IPS DF 6.9 (cell line): ENCODE results near the gene FAM50A.

Source experiments
- DNase-seq: peaks from one replicate; pipeline ENCODE4 v3.0.0-alpha.2; 2013; ENCODE audit warnings: low read depth, low spot score
- H3K27ac ChIP-seq: one replicate; pipeline ENCODE4 v1.5.1; 2013; ENCODE audit warnings: low read length, control low read depth
- H3K27me3 ChIP-seq: 2 replicates; pipeline ENCODE4 v1.6.1; 2013; ENCODE audit warnings: mild to moderate bottlenecking, low read length; ENCODE audit not compliant: control insufficient read depth, insufficient read depth
- H3K36me3 ChIP-seq: 2 replicates; pipeline ENCODE4 v1.6.1; 2013; ENCODE audit warnings: low read length; ENCODE audit not compliant: control insufficient read depth, insufficient read depth
- H3K4me1 ChIP-seq: 2 replicates; pipeline ENCODE4 v1.6.1; 2013; ENCODE audit warnings: low read length; ENCODE audit not compliant: control insufficient read depth, insufficient read depth
- H3K4me3 ChIP-seq: 2 replicates; pipeline ENCODE4 v1.5.1; 2013; ENCODE audit warnings: mild to moderate bottlenecking, low read length
- H3K9me3 ChIP-seq: 2 replicates; pipeline ENCODE4 v1.6.1; 2013; ENCODE audit warnings: low read length, inconsistent platforms; ENCODE audit not compliant: control insufficient read depth, insufficient read depth
- WGBS: extraction: QIAGEN DNeasy Blood & Tissue Kit; methylation state at CpG from one replicate; pipeline ENCODE4 v1.1.7; 2013; ENCODE audit warnings: mixed read lengths, missing lambda C conversion rate; ENCODE audit not compliant: insufficient read length, insufficient coverage; 5-methylcytosine and 5-hydroxymethylcytosine counted together

The FAM50A gene

DNA sequence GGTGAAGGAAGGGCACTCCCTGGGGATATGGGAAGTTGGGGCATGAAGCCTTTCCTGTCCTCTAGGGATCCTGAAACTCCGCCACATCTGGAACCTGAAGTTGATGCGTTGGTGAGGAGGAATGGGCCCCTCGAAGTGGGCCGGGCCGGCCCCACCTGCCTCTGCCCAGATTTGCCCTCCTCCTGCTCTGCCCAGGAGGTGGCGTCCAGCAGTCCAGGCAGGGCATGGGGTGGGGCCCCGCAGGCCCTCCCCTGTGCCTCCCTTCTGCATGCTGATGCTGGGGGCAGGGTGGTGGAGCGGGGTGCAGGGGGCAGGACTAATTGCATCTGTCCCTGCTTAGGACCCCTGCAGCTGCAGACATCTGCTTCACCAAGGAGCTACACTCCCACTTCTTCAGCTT lies 30.8 kb upstream of the FAM50A start:
- H3K27me3 ChIP-seq: no peaks in the 10 kb centered on the region
- H3K4me3 ChIP-seq: no peak overlapping the region
- no peaks in the 10 kb centered on the region for H3K9me3 ChIP-seq
- no peak overlapping the region for H3K27ac ChIP-seq
- DNase-seq: no peak
- peaks cover 3% of the 10 kb centered on the region; the same call in 1 of the 2 replicates for H3K36me3 ChIP-seq
- H3K4me1 ChIP-seq: 0 out of 2 replicates have a peak, but pooled peaks cover 1% of the 10 kb centered on the region
- WGBS: no CpG with 5 or more reads among the region's 8 CpGs

DNA sequence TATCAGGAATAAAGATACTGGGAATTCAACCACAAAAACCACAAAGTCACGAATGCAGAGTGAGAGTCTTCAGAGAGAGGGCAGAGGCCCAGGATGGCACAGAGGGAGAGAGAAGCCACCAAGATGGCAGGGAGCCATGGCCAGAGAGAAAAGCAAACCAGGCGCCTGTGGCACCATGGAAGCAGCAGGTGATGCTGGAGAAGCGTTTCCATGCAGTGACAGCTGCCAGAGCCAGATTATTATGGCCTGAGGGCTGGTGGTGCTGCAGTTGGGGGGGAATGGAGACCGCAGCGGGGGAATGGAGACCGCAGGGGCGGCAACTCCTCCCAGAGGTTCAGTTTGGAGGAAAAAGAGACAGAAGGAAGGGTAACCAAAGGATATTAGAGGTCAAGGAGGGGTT lies 26.8 kb upstream of the FAM50A start:
- DNase-seq: no peak
- Histone ChIP-seq H3K9me3 (no peaks in the 10 kb centered on the region), H3K36me3 (peaks cover 3% of the 10 kb centered on the region; the same call in 1 of the 2 replicates), H3K4me3 (no peak overlapping the region), H3K27me3 (no peaks in the 10 kb centered on the region), H3K27ac (no peak overlapping the region), H3K4me1 (no peaks in the 10 kb centered on the region; the same call in 1 of the 2 replicates)
- no CpG with 5 or more reads among the region's 7 CpGs for WGBS

DNA sequence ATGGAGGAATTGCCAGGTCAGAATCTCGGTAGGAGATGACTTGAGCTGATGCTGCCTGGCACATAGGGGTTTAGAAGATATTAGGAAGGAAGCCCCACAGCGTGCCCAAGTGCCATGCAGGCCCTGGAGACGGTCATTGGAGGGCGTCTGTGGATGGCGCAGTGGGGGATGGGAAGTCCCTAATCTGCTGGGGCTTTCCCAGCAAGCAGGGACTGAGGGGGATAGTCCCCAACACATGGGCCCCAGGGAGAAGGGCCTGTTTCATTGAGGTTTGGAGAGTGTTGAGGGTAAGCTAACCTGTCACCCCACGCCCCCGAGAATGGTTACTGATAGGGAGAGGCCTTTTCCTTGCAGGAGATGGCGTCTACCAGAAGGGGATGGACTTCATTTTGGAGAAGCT lies 24.8 kb upstream of the FAM50A start:
- no peak for DNase-seq
- no peak overlapping the region for H3K27ac ChIP-seq
- no CpG with 5 or more reads among the region's 8 CpGs for WGBS
- no peaks in the 10 kb centered on the region for H3K36me3 ChIP-seq
- no peaks in the 10 kb centered on the region for H3K27me3 ChIP-seq
- H3K4me3 ChIP-seq: no peak overlapping the region
- H3K4me1 ChIP-seq: no peaks in the 10 kb centered on the region; the same call in 1 of the 2 replicates
- H3K9me3 ChIP-seq: no peaks in the 10 kb centered on the region

DNA sequence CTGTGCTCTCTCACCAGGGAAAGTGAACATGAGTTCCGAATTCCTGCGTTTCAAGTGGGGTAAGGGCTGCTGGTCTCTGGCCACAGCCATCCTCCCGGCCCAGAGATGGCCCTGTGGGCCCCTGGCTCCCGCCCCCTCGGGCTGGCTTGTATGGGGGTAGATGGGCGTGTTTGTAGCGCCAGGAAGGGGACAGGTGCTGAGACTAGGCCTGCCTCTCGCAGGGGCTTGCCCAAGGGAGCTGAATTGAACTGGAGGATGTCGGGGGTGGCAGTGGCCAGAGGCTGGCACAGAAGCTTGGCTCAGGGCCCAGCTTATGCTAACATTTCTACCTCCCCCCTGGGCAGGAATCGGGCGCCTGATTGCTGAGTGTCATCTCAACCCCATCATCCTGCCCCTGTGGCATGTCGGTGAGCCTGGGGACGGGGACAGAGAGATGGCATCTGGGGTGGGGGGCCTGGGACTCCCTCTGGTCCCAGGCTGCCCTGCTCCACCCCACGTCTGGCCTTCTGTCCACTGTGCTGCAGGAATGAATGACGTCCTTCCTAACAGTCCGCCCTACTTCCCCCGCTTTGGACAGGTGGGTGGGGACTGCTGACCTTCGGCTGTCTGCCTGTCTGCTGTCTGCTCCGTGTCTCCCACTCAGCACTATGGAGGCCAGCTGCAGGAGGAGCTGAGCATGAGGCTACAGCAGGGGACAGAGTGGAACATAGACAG lies 24.1 kb upstream of the FAM50A start:
- no peak overlapping the region for H3K27ac ChIP-seq
- no peaks in the 10 kb centered on the region for H3K36me3 ChIP-seq
- no peak overlapping the region for H3K4me3 ChIP-seq
- DNase-seq: no peak
- no peaks in the 10 kb centered on the region for H3K9me3 ChIP-seq
- WGBS: no CpG with 5 or more reads among the region's 19 CpGs
- H3K4me1 ChIP-seq: no peaks in the 10 kb centered on the region; the same call in 1 of the 2 replicates
- no peaks in the 10 kb centered on the region for H3K27me3 ChIP-seq

DNA sequence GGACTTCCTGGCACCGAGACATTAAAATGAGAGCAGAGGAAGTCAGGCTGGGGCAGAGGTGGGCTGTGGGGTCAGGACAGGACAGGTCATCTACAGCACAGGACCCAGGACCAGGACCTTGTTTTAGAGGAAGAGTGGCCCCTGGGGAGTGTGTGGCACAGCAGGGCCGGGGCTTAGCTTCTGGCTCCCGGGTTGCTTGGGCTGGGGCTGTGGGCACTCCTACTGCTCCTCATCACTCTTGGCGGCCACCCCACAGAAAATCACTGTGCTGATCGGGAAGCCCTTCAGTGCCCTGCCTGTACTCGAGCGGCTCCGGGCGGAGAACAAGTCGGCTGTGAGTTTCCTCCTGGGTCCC lies 23.6 kb upstream of the FAM50A start:
- Histone ChIP-seq H3K9me3 (no peaks in the 10 kb centered on the region), H3K4me1 (no peaks in the 10 kb centered on the region; the same call in 1 of the 2 replicates), H3K27me3 (no peaks in the 10 kb centered on the region), H3K4me3 (no peak overlapping the region), H3K36me3 (no peaks in the 10 kb centered on the region), H3K27ac (no peak overlapping the region)
- WGBS: no CpG with 5 or more reads among the region's 10 CpGs
- DNase-seq: no peak

DNA sequence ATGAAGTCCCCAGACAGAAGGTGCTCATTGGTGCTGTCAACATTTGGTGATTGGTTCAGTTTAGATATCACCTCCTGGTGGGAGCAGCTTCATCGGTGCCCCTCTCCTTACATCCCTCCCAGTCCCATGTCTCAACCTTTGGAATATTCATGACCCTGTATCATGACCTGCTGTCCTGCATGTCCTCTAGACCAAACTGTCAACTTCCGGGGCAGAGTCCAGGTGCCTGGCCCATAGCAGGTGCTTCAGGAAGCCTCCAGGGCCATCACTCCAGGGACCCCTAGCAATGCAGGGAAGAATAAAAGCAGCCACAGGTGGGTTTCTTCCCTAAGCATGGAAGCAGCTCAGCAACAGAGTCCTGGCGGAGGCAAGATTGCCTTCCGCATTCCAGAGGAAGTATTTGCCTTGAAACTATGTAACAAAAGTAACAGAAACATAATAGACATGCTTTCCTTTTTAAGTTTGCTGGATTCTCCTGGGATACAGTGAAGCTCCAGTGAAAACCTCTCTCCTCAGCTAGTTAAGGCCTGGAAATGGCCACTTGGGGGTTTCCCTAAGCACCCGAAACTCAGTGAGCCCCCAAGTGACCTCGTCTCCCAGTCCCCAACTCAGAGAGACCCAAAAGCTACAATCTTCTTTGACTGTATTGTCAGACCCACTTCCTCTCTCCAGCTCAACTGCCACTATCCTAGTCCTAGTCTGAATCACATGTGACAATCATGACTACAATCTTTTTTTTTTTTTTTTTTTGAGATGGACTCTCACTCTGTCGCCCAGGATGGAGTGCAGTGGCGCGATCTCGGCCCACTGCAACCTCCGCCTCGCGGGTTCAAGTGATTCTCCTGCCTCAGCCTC lies 16.8 kb upstream of the FAM50A start:
- Histone ChIP-seq H3K27me3 (no peaks in the 10 kb centered on the region), H3K27ac (no peak overlapping the region), H3K36me3 (no peaks in the 10 kb centered on the region), H3K9me3 (no peaks in the 10 kb centered on the region), H3K4me1 (no peaks in the 10 kb centered on the region), H3K4me3 (no peak overlapping the region)
- WGBS: no CpG with 5 or more reads among the region's 13 CpGs
- DNase-seq: no peak

DNA sequence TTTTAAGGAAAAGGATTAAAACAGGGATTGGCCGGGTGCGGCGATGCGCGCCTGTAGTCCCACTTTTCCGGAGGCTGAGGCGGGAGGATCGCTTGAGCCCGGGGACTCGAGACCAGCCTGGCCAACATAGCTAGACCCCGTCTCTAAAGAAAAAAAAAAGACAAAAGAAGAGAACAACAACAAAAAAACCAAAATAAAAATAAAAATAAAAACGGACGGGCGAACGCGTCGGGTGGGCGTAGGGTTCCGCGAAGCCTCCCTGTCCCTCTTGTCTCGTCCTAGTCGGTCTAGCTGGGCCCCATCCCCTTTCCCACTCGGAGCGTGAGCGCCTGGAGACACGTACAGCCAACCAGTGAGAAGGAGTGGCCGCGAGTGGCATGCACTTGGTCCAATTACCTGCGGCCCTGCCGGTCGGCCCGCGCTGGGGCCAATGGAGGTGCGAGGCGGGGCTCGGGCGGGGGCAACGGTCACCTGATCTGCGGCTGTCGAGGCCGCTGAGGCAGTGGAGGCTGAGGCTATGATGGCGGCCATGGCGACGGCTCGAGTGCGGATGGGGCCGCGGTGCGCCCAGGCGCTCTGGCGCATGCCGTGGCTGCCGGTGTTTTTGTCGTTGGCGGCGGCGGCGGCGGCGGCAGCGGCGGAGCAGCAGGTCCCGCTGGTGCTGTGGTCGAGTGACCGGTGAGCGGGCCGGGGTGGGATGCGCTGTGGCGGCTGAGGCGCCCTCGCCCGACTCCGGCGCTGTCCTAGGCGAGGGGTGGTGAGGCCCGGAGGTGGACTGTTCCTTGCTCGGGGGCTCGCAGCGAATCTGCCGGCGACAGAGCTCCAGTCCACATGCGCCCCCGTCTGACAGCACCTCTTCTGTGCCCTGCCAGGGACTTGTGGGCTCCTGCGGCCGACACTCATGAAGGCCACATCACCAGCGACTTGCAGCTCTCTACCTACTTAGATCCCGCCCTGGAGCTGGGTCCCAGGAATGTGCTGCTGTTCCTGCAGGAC lies 15.5 kb upstream of the FAM50A start, which contains the start of gene ATP6AP1:
Gene ATP6AP1, plus strand, starts transcription at position 502 of the 996 bp plus-strand sequence. Its CDS starts 16 bp downstream, at position 518.
- no CpG with 5 or more reads among the region's 87 CpGs for WGBS
- Histone ChIP-seq H3K36me3 (peaks cover 4% of the 10 kb centered on the region), H3K27me3 (no peaks in the 10 kb centered on the region), H3K9me3 (no peaks in the 10 kb centered on the region), H3K4me1 (no peaks in the 10 kb centered on the region), H3K27ac (no peak within 1 kb of the TSS), H3K4me3 (peak within 1 kb of the TSS; percentile 85)
- no peak for DNase-seq

DNA sequence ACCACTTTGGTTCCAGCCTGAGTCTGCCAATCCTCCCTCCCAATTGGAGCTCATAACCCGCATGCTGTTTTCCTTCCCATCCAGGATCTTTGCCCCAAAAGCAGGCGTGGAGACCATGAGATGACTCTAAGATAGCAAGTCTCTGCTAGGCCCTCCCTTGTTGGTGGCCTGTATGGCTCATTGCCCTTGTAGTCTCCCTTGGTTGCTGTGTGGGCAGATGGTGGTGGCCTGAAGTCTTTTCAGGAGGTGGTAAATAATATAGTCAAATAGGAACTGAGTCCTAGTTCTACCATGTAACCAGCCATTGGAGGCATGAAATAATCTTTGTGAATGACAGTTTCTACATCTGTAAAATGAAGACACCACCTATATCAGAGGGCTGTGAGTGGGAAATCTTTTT lies 14.2 kb upstream of the FAM50A start:
- peaks cover 9% of the 10 kb centered on the region for H3K36me3 ChIP-seq
- no peaks in the 10 kb centered on the region for H3K4me1 ChIP-seq
- no peak overlapping the region for H3K27ac ChIP-seq
- DNase-seq: no peak
- H3K4me3 ChIP-seq: no peak overlapping the region
- no peaks in the 10 kb centered on the region for H3K27me3 ChIP-seq
- H3K9me3 ChIP-seq: no peaks in the 10 kb centered on the region
- WGBS: no CpG with 5 or more reads among the region's 2 CpGs

DNA sequence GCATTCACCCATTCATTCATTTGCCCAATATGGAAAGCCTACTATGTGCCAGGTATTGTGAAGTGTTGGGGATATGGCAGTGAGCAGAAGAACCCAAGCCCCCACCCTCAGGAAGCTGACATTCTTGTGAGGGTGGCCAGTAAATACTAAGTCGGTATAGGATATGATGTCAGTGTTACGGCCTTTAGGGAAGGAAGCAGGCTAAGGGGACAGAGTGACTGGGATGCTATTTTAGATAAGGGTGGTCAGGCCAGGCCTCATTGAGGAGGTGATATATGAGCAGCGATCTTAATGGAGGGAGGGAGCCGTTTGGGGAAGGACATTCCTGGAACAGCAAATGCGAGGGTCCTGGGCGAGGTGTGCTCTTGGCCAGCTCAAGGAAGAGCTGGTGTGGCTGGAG lies 13.5 kb upstream of the FAM50A start:
- H3K27me3 ChIP-seq: no peaks in the 10 kb centered on the region

DNA sequence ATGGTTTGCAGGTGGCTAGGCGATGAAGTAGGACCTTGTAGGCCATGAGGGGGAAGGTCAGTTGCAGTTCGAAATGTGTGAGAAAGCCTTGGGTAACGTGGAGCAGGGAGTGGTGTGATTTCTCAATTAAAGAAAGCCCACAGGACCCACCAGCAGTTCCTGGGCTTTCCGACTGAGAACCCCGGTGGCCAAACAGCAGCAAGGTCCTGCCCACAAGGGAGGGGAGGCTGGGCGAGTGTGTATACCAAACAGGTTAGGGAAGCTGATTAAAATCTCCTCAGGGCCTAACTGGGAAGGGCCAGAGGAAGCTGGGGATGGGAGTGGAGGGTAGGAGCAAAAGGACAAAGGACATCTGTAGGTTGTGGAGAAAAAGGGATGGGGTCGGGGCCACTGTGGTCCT lies 13.0 kb upstream of the FAM50A start:
- Histone ChIP-seq H3K27ac (no peak overlapping the region), H3K4me1 (no peaks in the 10 kb centered on the region), H3K27me3 (no peaks in the 10 kb centered on the region), H3K36me3 (peaks cover 12% of the 10 kb centered on the region), H3K4me3 (no peak overlapping the region), H3K9me3 (no peaks in the 10 kb centered on the region)
- no CpG with 5 or more reads among the region's 7 CpGs for WGBS
- no peak for DNase-seq

More for the DNA sequence above, 13.5 kb upstream of the FAM50A start:
- H3K27ac ChIP-seq: no peak overlapping the region
- WGBS: no CpG with 5 or more reads among the region's 6 CpGs
- H3K4me1 ChIP-seq: no peaks in the 10 kb centered on the region
- H3K9me3 ChIP-seq: no peaks in the 10 kb centered on the region
- peaks cover 12% of the 10 kb centered on the region for H3K36me3 ChIP-seq
- no peak overlapping the region for H3K4me3 ChIP-seq
- no peak for DNase-seq
